Colonic mucosa (tissue), 4 donors: ENCODE data around the gene ZNF24. TPM values are rescaled to one million over a fixed set of nuclear protein-coding genes. Genes with fewer than 3 reads are reported as not detected.
A peak's percentile ranks its signal among the peaks of the same experiment; 100 is the strongest.

ENCODE experiments used
- DNase-seq: peaks from one replicate; pipeline ENCODE4 v3.0.0-alpha.2; 2020
- H3K27ac ChIP-seq: fragments of 200-600 bp; one replicate; pipeline ENCODE4 v1.8.0; 2021
- H3K27me3 ChIP-seq: fragments of 200-600 bp; one replicate; pipeline ENCODE4 v1.8.0; 2021
- H3K36me3 ChIP-seq: fragments of 200-600 bp; one replicate; pipeline ENCODE4 v1.8.0; 2021
- H3K4me1 ChIP-seq: fragments of 200-600 bp; one replicate; pipeline ENCODE4 v1.8.0; 2021; ENCODE audit warnings: mild to moderate bottlenecking
- H3K4me3 ChIP-seq: fragments of 200-600 bp; one replicate; pipeline ENCODE4 v1.8.0; 2021
- H3K9ac ChIP-seq, 2 donors: one replicate each; pipeline ENCODE4 v1.7.0; 2013; ENCODE audit warnings: control low read depth in 2 of 2, low read depth in 2 of 2, low read length in 2 of 2
- H3K9me3 ChIP-seq: fragments of 200-600 bp; one replicate; pipeline ENCODE4 v1.8.0; 2021
- intact Hi-C: fragments of 100-400 bp; cut with DNase I; formaldehyde crosslinking; loops from one replicate; pipeline ENCODE4 v1.14.1; 2022
- total RNA-seq, 2 donors: library from RNA; stranded (reverse); fragmentation: NEBNext Ultra II Directional in 1 of 2; extraction: Animal tissue kit (Norgen Biotek cat#: 25700) in 1 of 2; gene quantifications; one replicate each; pipeline ENCODE4 v1.2.1, GENCODE V29; 2021
- TF ChIP-seq, protein P1 (sequence below): fragments of 200-600 bp; IDR thresholded peaks from one replicate; pipeline ENCODE4 v1.8.0; 2022; ENCODE audit warnings: antibody characterized with exemption, mild to moderate bottlenecking
- donor health status: healthy.
- donor health status: DM: no; HTN: no; CAD: no.
- donor health status: DM: no; HTN: no; CAD: no.

The ZNF24 gene
- total RNA-seq, 2 donors from 2014 or later = 49.1 to 55.5 TPM

DNA sequence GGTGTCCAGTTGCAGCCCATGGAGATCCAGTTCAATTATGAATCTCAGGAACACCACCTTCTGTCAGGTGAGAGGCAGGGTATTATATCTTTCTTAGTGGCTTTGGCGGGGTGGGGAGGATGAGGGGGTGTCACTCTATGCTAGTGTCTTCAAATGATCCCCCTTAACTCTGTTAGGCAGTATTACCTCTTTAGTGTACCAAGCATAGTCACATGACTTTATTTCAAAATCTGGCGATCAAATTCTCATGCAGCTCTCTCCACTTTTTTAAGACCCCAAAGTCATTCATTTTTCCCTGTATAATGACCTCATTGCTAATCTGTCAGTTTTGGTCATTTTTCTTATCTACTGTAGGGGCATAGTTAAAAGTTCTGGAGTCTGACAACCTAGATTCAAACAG lies 53.1 kb downstream of the ZNF24 start:
- TF ChIP-seq, protein P1, sequence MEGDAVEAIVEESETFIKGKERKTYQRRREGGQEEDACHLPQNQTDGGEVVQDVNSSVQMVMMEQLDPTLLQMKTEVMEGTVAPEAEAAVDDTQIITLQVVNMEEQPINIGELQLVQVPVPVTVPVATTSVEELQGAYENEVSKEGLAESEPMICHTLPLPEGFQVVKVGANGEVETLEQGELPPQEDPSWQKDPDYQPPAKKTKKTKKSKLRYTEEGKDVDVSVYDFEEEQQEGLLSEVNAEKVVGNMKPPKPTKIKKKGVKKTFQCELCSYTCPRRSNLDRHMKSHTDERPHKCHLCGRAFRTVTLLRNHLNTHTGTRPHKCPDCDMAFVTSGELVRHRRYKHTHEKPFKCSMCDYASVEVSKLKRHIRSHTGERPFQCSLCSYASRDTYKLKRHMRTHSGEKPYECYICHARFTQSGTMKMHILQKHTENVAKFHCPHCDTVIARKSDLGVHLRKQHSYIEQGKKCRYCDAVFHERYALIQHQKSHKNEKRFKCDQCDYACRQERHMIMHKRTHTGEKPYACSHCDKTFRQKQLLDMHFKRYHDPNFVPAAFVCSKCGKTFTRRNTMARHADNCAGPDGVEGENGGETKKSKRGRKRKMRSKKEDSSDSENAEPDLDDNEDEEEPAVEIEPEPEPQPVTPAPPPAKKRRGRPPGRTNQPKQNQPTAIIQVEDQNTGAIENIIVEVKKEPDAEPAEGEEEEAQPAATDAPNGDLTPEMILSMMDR = no peak
- Histone ChIP-seq H3K36me3 (no peaks in the 10 kb centered on the region), H3K9ac (no peak overlapping the region), H3K4me1 (no peaks in the 10 kb centered on the region), H3K9me3 (no peaks in the 10 kb centered on the region), H3K27me3 (no peaks in the 10 kb centered on the region), H3K27ac (no peak overlapping the region), H3K4me3 (peak overlapping the region; percentile 76)
- DNase-seq = no peak
- intact Hi-C loops = loop anchor here (5.0 kb wide), 1 partner anchor 46 kb away; no protein-coding TSS in a partner anchor

DNA sequence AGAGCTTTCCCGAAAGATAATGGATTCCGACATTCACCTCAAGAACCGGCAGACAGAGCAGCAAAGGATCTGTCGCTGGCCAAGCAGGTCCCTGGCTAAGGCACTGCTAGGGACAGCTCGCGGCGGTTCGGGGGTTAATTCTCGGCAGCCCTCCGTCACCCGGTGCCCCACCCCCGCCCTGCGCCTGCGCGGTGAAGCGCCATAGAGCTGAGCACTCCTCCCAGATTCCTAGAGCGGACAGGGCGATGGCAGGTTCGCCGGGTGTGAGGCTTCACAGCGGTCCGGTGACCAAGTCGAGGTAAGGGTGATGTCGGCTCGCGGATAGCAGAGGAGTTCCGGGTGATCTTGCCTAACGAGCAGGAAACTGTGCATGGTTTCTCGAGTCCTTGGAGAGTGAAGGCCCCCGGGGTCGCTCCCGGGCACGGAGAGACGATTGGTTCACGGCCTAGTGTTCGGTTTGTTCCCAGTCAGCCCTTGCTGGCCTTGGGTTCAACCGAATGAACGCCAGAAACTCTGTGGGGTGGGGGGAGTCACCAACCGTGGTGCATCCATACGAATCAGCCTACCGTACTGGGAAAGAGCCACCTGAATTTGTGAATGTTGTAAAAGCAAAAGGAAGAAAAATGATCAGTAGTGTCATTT lies 54.0 kb downstream of the ZNF24 start, which contains the start of gene ZSCAN30:
TSS of gene ZSCAN30 (minus strand) at position 136 of the 642 bp plus-strand sequence. CDS start 25,877 bp downstream, outside the sequence.
- no peaks in the 10 kb centered on the region for H3K4me1 ChIP-seq
- H3K27ac ChIP-seq = peak within 1 kb of the TSS; percentile 56
- peak within 1 kb of the TSS; percentile 82 to 86 for H3K9ac ChIP-seq
- no peaks in the 10 kb centered on the region for H3K36me3 ChIP-seq
- intact Hi-C loops = loop anchor here (5.0 kb wide), 1 partner anchor 47 kb away; no protein-coding TSS in a partner anchor
- no peaks in the 10 kb centered on the region for H3K27me3 ChIP-seq
- DNase-seq = peak; percentile 96
- TF ChIP-seq, protein P1 = no peak
- no peaks in the 10 kb centered on the region for H3K9me3 ChIP-seq
- H3K4me3 ChIP-seq = peak within 1 kb of the TSS; percentile 76

GRCh38 chr18:35289727-35290093 lies 54.5 kb downstream of the ZNF24 start:
- Histone ChIP-seq H3K27me3 (no peaks in the 10 kb centered on the region), H3K4me1 (no peaks in the 10 kb centered on the region), H3K4me3 (peak overlapping the region; percentile 76), H3K9ac (peak overlapping the region; percentile 69 to 86), H3K9me3 (no peaks in the 10 kb centered on the region), H3K36me3 (no peaks in the 10 kb centered on the region), H3K27ac (peak overlapping the region; percentile 56)
- TF ChIP-seq, protein P1 = no peak
- intact Hi-C loops = loop anchor here (5.0 kb wide), 1 partner anchor 48 kb away; no protein-coding TSS in a partner anchor
- DNase-seq = peak; percentile 45

DNA sequence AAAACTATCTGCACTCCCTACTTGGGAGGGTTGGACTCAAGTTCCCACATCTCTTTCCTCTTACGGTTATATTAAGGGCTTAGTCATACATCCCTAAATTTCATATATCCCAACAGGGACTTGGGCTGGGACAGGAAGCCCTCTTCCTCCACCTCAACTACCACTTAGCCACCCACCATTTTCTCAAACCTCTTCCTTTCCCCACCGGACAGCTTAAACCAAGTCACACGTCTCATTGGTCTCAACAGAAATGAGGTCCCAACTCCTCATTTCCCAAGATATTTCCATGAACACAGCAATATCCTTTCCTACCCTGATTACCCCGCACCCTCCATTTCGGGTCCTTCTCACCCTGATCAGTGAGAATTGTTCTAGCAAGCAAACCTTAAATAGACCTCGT lies 54.9 kb downstream of the ZNF24 start:
- H3K9ac ChIP-seq = peak overlapping the region; percentile 69 to 86
- peak overlapping the region; percentile 76 for H3K4me3 ChIP-seq
- TF ChIP-seq, protein P1 = no peak
- H3K9me3 ChIP-seq = no peaks in the 10 kb centered on the region
- no peak for DNase-seq
- no peaks in the 10 kb centered on the region for H3K27me3 ChIP-seq
- no peaks in the 10 kb centered on the region for H3K36me3 ChIP-seq
- peak overlapping the region; percentile 56 for H3K27ac ChIP-seq
- intact Hi-C loops = no loop called here
- H3K4me1 ChIP-seq = no peaks in the 10 kb centered on the region

GRCh38 chr18:35284841-35285240 lies 59.4 kb downstream of the ZNF24 start:
- no peaks in the 10 kb centered on the region for H3K27me3 ChIP-seq
- H3K9me3 ChIP-seq = no peaks in the 10 kb centered on the region
- H3K36me3 ChIP-seq = no peaks in the 10 kb centered on the region
- TF ChIP-seq, protein P1 = no peak
- no peaks in the 10 kb centered on the region for H3K4me1 ChIP-seq
- no peak for DNase-seq
- H3K4me3 ChIP-seq = no peak overlapping the region
- H3K9ac ChIP-seq = no peak overlapping the region
- H3K27ac ChIP-seq = no peak overlapping the region
- intact Hi-C loops = no loop called here
